ENCODE results near the gene GPSM3.
"Not testable (repeated sequence)": the region's sequence is repeated elsewhere in the genome, so short reads cannot be mapped to it uniquely, and the experiment has no call there.

Gene GPSM3

GRCh38 chr6:32202186-32202585, 9.7 kb upstream of the GPSM3 start:
- DNase-seq = no peak

- no peak for DNase-seq
Measured at GRCh38 chr6:32200711-32201475, 8.4 kb upstream of the GPSM3 start.

- no peak for DNase-seq
Measured at GRCh38 chr6:32198866-32199265, 6.4 kb upstream of the GPSM3 start.

- DNase-seq = no peak
Measured at GRCh38 chr6:32198345-32198696, 5.9 kb upstream of the GPSM3 start.

- DNase-seq = peak; percentile 31
Measured at GRCh38 chr6:32196682-32197616, 4.5 kb upstream of the GPSM3 start.

GRCh38 chr6:32195902-32196681, 3.6 kb upstream of the GPSM3 start:
- peak; percentile 100 for DNase-seq

- DNase-seq = no peak
Measured at GRCh38 chr6:32195652-32195901, 3.1 kb upstream of the GPSM3 start.

- DNase-seq = peak; percentile 49
Measured at GRCh38 chr6:32194825-32195651, 2.6 kb upstream of the GPSM3 start.

GRCh38 chr6:32194388-32194787, 1.9 kb upstream of the GPSM3 start:
- no peak for DNase-seq

- DNase-seq = not testable (repeated sequence)
Measured at GRCh38 chr6:32193096-32193495, 653 bp upstream of the GPSM3 start.

GRCh38 chr6:32191696-32192607, 491 bp downstream of the GPSM3 start:
- no peak for DNase-seq

- DNase-seq = no peak
Measured at GRCh38 chr6:32190911-32191677, 1.3 kb downstream of the GPSM3 start.

- peak; percentile 94 for DNase-seq
Measured at GRCh38 chr6:32190054-32190851, 2.2 kb downstream of the GPSM3 start, which contains the start of gene PBX2. PBX2 (minus strand) TSS chr6:32190202; CDS start chr6:32189915, 287 bp downstream.

- DNase-seq = no peak
Measured at GRCh38 chr6:32189742-32190053, 2.7 kb downstream of the GPSM3 start.

- no peak for DNase-seq
Measured at GRCh38 chr6:32189069-32189741, 3.2 kb downstream of the GPSM3 start.

GRCh38 chr6:32188381-32189068, 3.9 kb downstream of the GPSM3 start:
- no peak for DNase-seq

- not testable (repeated sequence) for DNase-seq
Measured at GRCh38 chr6:32187725-32188380, 4.6 kb downstream of the GPSM3 start.

Data from RPMI8226 (cell line).